ENCODE data around the gene GPR37L1. TPM values are rescaled to one million over a fixed set of nuclear protein-coding genes. Genes with fewer than 3 reads are reported as not detected.
"Not testable (repeated sequence)": the region's sequence is repeated elsewhere in the genome, so short reads cannot be mapped to it uniquely, and the experiment has no call there.

Gene GPR37L1
- total RNA-seq, 1 experiment from 2014 or later, result not detected

DNA sequence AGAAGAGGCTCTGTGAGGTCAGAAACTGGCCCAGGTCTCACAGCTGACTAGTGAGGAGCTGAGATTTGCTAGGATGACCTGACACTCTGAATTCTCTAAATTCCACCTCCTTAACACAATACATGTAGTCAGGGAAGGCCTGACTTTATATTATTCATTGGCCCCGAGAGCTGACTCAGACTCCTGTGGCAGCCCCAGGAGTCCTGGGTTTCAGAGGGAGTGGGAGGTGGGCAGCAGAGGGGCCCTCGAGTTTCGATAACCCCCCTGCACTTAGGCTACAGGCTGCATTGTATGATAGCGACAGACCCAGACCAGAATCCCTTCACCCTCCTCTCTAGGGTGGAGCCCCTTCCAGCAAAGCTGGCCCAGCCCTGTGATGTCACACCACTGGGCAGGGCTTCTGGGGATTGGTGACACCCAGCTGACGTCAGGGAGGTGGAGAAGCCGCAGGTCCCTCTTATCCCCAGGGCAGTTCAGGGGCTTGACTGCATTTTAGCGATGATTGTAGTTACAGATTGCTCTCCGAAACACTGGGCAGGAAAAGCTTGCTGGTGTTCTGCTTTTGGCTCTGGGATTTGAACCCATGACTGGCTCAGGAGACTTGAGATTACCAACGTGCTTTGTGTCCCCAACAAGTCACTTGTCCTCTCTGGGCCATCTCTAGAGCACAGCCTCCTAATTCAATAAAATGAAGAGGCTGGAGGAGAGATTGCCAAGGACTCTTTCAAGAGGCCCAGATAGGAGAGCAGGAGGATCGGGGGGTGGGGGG lies 17.0 kb upstream of the GPR37L1 start:
- Histone ChIP-seq H3K27me3 (no peaks in the 10 kb centered on the region), H3K36me3 (no peaks in the 10 kb centered on the region), H3K9me3 (no peaks in the 10 kb centered on the region), H3K4me3 (no peak overlapping the region)
- DNase-seq, result no peak

GRCh38 chr1:202106340-202107254 lies 16.1 kb upstream of the GPR37L1 start:
- Histone ChIP-seq H3K4me3 (no peak overlapping the region), H3K27me3 (no peaks in the 10 kb centered on the region), H3K36me3 (no peaks in the 10 kb centered on the region), H3K9me3 (no peaks in the 10 kb centered on the region)
- DNase-seq, result no peak

DNA sequence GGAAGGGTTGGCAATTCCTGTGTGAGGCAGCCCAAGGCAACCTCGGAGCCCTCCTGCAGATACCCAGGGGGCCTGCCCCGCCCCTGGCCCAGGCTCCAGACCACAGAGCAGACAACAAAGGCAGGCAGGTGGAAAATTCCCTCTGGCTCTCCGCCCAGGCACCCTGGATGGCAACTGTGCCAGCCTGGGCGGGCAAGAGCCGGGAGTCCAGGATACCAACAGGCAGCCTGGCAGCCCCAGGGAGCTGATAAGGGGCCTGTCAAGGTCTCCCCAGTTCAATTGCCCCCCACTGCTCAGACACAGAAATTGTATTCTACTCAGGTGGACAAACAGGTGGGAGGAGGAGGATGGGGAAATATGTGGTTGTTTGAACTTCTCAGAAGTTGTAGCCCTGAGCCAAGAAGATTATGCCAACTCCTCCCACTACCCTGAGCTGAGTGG lies 15.4 kb upstream of the GPR37L1 start:
- no peak for DNase-seq
- no peak overlapping the region for H3K4me3 ChIP-seq
- H3K36me3 ChIP-seq, result no peaks in the 10 kb centered on the region
- H3K9me3 ChIP-seq, result no peaks in the 10 kb centered on the region
- H3K27me3 ChIP-seq, result no peaks in the 10 kb centered on the region

GRCh38 chr1:202107801-202108731 lies 14.7 kb upstream of the GPR37L1 start:
- DNase-seq, result no peak
- no peaks in the 10 kb centered on the region for H3K36me3 ChIP-seq
- no peak overlapping the region for H3K4me3 ChIP-seq
- no peaks in the 10 kb centered on the region for H3K27me3 ChIP-seq
- H3K9me3 ChIP-seq, result no peaks in the 10 kb centered on the region

DNA sequence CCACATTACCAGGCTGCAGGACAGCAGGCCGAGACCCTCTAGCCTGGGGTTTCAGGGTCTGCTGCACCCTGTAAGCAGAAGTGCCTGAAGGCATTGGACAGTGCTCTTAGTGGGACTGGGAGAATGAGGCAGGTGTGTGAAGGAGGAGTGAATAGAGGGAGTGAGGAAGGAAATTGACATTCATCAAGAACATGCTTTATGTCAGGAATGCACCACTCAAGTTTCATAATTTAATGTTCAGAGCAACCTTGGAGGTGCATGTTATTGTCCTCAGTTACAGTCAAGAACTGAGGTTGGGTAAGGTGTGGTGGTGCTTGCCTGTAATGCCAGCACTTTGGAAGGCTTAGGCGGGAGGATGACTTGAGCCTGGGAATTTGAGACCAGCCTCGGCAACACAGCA lies 11.7 kb upstream of the GPR37L1 start:
- Histone ChIP-seq H3K9me3 (no peaks in the 10 kb centered on the region), H3K27me3 (no peaks in the 10 kb centered on the region), H3K4me3 (no peak overlapping the region), H3K36me3 (no peaks in the 10 kb centered on the region)
- DNase-seq, result no peak

DNA sequence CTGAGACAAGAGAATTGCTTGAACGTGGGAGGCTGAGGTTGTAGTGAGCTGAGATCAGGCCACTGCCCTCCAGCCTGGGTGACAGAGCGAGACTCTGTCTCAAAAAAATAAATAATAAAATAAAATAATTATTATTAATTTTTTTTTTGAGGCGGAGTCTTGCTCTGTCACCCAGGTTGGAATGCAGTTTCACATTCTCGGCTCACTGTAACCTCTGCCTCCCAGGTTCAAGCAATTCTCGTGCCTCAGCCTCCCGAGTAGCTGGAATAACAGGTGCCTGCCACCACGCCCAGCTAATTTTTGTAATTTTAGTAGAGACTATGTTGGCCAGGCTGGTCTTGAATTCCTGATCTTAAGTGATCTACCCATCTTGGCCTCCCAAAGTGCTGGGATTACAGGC lies 11.1 kb upstream of the GPR37L1 start:
- not testable (repeated sequence) for DNase-seq

GRCh38 chr1:202112859-202113689 lies 9.6 kb upstream of the GPR37L1 start:
- H3K9me3 ChIP-seq, result no peaks in the 10 kb centered on the region
- no peak overlapping the region for H3K4me3 ChIP-seq
- DNase-seq, result peak; percentile 75
- no peaks in the 10 kb centered on the region for H3K27me3 ChIP-seq
- no peaks in the 10 kb centered on the region for H3K36me3 ChIP-seq

More for the DNA sequence above, 11.1 kb upstream of the GPR37L1 start:
- H3K9me3 ChIP-seq, H3K36me3 ChIP-seq, H3K27me3 ChIP-seq, H3K4me3 ChIP-seq: not testable (repeated sequence)

- DNase-seq, result no peak
- Histone ChIP-seq H3K9me3 (no peaks in the 10 kb centered on the region), H3K4me3 (no peak overlapping the region), H3K27me3 (no peaks in the 10 kb centered on the region), H3K36me3 (no peaks in the 10 kb centered on the region)
These were observed 8.9 kb upstream of the GPR37L1 start for GRCh38 chr1:202113690-202114300.

GRCh38 chr1:202116287-202116686 lies 6.4 kb upstream of the GPR37L1 start:
- Histone ChIP-seq H3K4me3 (no peak overlapping the region), H3K36me3 (no peaks in the 10 kb centered on the region), H3K9me3 (no peaks in the 10 kb centered on the region), H3K27me3 (no peaks in the 10 kb centered on the region; the same call in 1 of the 2 replicates)
- DNase-seq, result no peak

- Histone ChIP-seq H3K27me3 (peaks cover 3% of the 10 kb centered on the region), H3K36me3 (no peaks in the 10 kb centered on the region), H3K4me3 (no peak overlapping the region), H3K9me3 (no peaks in the 10 kb centered on the region)
- no peak for DNase-seq
These were observed 4.8 kb upstream of the GPR37L1 start for GRCh38 chr1:202117898-202118371.

- Histone ChIP-seq H3K36me3 (no peaks in the 10 kb centered on the region), H3K4me3 (no peak overlapping the region), H3K27me3 (peaks cover 3% of the 10 kb centered on the region), H3K9me3 (no peaks in the 10 kb centered on the region)
- DNase-seq, result no peak
These were observed 1.7 kb upstream of the GPR37L1 start for GRCh38 chr1:202121006-202121405.

GRCh38 chr1:202123336-202123813 lies 658 bp downstream of the GPR37L1 start:
- DNase-seq, result no peak
- Histone ChIP-seq H3K36me3 (no peaks in the 10 kb centered on the region), H3K9me3 (no peaks in the 10 kb centered on the region), H3K4me3 (no peak overlapping the region), H3K27me3 (peaks cover 3% of the 10 kb centered on the region)

GRCh38 chr1:202124142-202124541 lies 1.4 kb downstream of the GPR37L1 start:
- no peak for DNase-seq
- Histone ChIP-seq H3K4me3 (no peak overlapping the region), H3K36me3 (no peaks in the 10 kb centered on the region), H3K9me3 (no peaks in the 10 kb centered on the region), H3K27me3 (peaks cover 3% of the 10 kb centered on the region)

- Histone ChIP-seq H3K4me3 (no peak overlapping the region), H3K36me3 (no peaks in the 10 kb centered on the region), H3K9me3 (no peaks in the 10 kb centered on the region), H3K27me3 (peaks cover 3% of the 10 kb centered on the region)
- no peak for DNase-seq
These were observed 2.9 kb downstream of the GPR37L1 start for GRCh38 chr1:202125611-202126010.

GRCh38 chr1:202126426-202126825 lies 3.7 kb downstream of the GPR37L1 start:
- no peak for DNase-seq
- Histone ChIP-seq H3K9me3 (no peaks in the 10 kb centered on the region), H3K27me3 (peaks cover 2% of the 10 kb centered on the region), H3K4me3 (no peak overlapping the region), H3K36me3 (no peaks in the 10 kb centered on the region)
